SK-N-SH (cell line): ENCODE data around the gene TUBA8.

ENCODE experiments used
- CHD2 ChIP-seq: fragments of 150-350 bp; IDR thresholded peaks from 2 replicates; pipeline ENCODE4 v1.6.1; 2018; ENCODE audit warnings: low read length; ENCODE audit not compliant: partially characterized antibody
- EP300 ChIP-seq, 2 experiments: IDR thresholded peaks; 2 replicates each; pipeline versions ENCODE4 v1.4.0 to v1.6.1; 2012; ENCODE audit warnings: borderline replicate concordance in 1 of 2, low read depth in 1 of 2, low read length in 1 of 2
- EZH2phosphoT487 ChIP-seq: fragments of 200-600 bp; sonication (generic); IDR thresholded peaks from 2 replicates; pipeline ENCODE4 v1.6.1; 2017; ENCODE audit warnings: low read depth, mixed run types, mild to moderate bottlenecking, antibody characterized with exemption, moderate library complexity, borderline replicate concordance
- FOXJ3 ChIP-seq: sonication (generic); formaldehyde crosslinking; IDR thresholded peaks from 2 replicates; pipeline ENCODE4 v1.5.1; 2020; ENCODE audit warnings: mild to moderate bottlenecking, missing genetic modification reagents
- GABPA ChIP-seq: IDR thresholded peaks from 2 replicates; pipeline ENCODE4 v1.4.0; 2012; ENCODE audit warnings: low read depth, mild to moderate bottlenecking
- YY1 ChIP-seq: IDR thresholded peaks from 2 replicates; pipeline ENCODE4 v1.4.0; 2012; ENCODE audit warnings: low read depth, mild to moderate bottlenecking
- TF ChIP-seq, protein P1 (sequence below): fragments of 200-600 bp; sonication (generic); IDR thresholded peaks from 2 replicates; pipeline ENCODE4 v1.6.1; 2017; ENCODE audit warnings: antibody characterized with exemption, mild to moderate bottlenecking, moderate library complexity

DNA sequence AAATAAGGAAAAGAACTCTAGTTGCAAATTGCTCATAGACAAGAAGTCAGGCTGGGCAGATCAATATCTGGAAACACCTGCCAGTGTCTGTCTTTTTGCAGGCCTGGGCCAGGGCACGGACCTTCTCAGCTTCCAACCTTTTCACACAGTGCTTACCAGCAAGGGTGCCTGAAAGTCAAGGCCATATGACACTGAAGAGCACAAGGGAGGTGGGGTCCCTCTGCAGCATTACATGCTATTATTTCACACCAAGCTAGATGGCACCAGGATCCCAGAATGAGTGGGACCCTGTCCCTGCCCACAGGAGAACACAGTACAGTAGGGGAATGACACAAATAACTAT, 38.7 kb upstream of the TUBA8 start:
- TF ChIP-seq GABPA (no peak), EP300 (IDR thresholded peaks at IDR 0.05; ENCODE audit: borderline replicate concordance in 1 of 2, low read depth in 1 of 2, low read length in 1 of 2) (no peak), CHD2 (no peak), EZH2phosphoT487 (no peak), FOXJ3 (no peak), YY1 (no peak)
- TF ChIP-seq, protein P1, sequence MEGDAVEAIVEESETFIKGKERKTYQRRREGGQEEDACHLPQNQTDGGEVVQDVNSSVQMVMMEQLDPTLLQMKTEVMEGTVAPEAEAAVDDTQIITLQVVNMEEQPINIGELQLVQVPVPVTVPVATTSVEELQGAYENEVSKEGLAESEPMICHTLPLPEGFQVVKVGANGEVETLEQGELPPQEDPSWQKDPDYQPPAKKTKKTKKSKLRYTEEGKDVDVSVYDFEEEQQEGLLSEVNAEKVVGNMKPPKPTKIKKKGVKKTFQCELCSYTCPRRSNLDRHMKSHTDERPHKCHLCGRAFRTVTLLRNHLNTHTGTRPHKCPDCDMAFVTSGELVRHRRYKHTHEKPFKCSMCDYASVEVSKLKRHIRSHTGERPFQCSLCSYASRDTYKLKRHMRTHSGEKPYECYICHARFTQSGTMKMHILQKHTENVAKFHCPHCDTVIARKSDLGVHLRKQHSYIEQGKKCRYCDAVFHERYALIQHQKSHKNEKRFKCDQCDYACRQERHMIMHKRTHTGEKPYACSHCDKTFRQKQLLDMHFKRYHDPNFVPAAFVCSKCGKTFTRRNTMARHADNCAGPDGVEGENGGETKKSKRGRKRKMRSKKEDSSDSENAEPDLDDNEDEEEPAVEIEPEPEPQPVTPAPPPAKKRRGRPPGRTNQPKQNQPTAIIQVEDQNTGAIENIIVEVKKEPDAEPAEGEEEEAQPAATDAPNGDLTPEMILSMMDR = no peak
